Measurements from ENCODE around the gene GAB3. TPM values are rescaled to one million over a fixed set of nuclear protein-coding genes. Genes with fewer than 3 reads are reported as not detected.

The GAB3 gene
- polyA plus RNA-seq, 3 donors, result 6.2 to 44.0 (median 9.5) TPM

DNA sequence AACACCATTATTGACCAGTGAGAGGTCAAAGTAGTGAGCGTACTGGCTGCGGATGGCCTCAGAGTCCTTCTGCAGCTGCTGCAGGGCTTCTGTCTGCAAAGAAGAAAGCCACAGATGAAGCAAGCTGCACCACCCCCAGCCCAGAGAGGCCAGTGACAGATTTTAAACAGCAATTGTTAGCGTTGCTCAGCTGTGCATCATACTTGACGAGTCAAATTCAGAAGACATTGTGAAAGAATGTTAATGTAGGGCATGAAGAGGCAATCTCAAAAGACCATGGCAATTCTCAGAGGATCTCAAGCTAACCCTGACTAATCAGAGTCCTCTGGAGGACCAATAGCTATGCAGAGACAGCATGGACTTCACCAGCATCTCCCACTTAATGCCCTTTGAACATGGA, 28.4 kb upstream of the GAB3 start:
- Mint-ChIP-seq H3K27ac (peak overlapping the region in 3 of 7 donors; percentile 21 to 66 (median 26)), H3K9me3 (peaks cover 0 to 3% (median 0%) of the 10 kb centered on the region in 7 donors), H3K4me1 (peaks cover 10% of the 10 kb centered on the region), H3K27me3 (ENCODE audit: low read depth in 3 of 3) (peaks cover 0 to 2% (median 0%) of the 10 kb centered on the region in 3 donors), H3K36me3 (peaks cover 68 to 73% of the 10 kb centered on the region in 2 donors), H3K4me3 (no peak overlapping the region)
- Histone ChIP-seq H3K4me1 (ENCODE audit: control insufficient read depth in 1 of 2, insufficient read depth in 2 of 2, low read length in 2 of 2) (peaks cover 5 to 11% of the 10 kb centered on the region in 2 donors), H3K9me3 (replicated peaks in 1 of 2; ENCODE audit: control insufficient read depth in 1 of 2, insufficient read depth in 1 of 2, low read length in 2 of 2) (no peaks in the 10 kb centered on the region), H3K9ac (ENCODE audit: insufficient read depth, low read length, poor library complexity, severe bottlenecking) (no peak overlapping the region), H3K4me2 (replicated peaks; ENCODE audit: extremely low read depth, low read length, poor library complexity, severe bottlenecking) (no peak overlapping the region), H2AFZ (ENCODE audit: insufficient read depth, low read depth, low read length, poor library complexity, severe bottlenecking) (no peak overlapping the region), H4K20me1 (ENCODE audit: insufficient read depth, low read length) (peaks cover 6% of the 10 kb centered on the region), H3K27ac (ENCODE audit: low read depth in 1 of 2, low read length in 2 of 2) (no peak overlapping the region), H3K79me2 (ENCODE audit: insufficient read depth, low read length) (no peaks in the 10 kb centered on the region), H3K4me3 (replicated peaks in 1 of 3; ENCODE audit: low read depth in 2 of 3, low read length in 3 of 3) (no peak overlapping the region), H3K36me3 (replicated peaks in 1 of 2; ENCODE audit: control insufficient read depth in 1 of 2, insufficient read depth in 2 of 2, low read length in 2 of 2) (peaks cover 64 to 92% of the 10 kb centered on the region in 2 donors), H3K27me3 (ENCODE audit: control insufficient read depth in 2 of 2, insufficient read depth in 2 of 2, low read length in 2 of 2) (no peaks in the 10 kb centered on the region)
- TF ChIP-seq, protein P1, sequence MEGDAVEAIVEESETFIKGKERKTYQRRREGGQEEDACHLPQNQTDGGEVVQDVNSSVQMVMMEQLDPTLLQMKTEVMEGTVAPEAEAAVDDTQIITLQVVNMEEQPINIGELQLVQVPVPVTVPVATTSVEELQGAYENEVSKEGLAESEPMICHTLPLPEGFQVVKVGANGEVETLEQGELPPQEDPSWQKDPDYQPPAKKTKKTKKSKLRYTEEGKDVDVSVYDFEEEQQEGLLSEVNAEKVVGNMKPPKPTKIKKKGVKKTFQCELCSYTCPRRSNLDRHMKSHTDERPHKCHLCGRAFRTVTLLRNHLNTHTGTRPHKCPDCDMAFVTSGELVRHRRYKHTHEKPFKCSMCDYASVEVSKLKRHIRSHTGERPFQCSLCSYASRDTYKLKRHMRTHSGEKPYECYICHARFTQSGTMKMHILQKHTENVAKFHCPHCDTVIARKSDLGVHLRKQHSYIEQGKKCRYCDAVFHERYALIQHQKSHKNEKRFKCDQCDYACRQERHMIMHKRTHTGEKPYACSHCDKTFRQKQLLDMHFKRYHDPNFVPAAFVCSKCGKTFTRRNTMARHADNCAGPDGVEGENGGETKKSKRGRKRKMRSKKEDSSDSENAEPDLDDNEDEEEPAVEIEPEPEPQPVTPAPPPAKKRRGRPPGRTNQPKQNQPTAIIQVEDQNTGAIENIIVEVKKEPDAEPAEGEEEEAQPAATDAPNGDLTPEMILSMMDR (IDR thresholded peaks at IDR 0.05), result no peak
- intact Hi-C loops (cut with micrococcal nuclease), result loop anchor here in 1 of 2 donors (10.0 kb wide), 1 partner anchor 56 kb away; the partner anchor contains the start of gene SMIM9
- no CpG with 5 or more reads among the region's 4 CpGs for WGBS (ENCODE audit: insufficient coverage)
- no peak for DNase-seq

DNA sequence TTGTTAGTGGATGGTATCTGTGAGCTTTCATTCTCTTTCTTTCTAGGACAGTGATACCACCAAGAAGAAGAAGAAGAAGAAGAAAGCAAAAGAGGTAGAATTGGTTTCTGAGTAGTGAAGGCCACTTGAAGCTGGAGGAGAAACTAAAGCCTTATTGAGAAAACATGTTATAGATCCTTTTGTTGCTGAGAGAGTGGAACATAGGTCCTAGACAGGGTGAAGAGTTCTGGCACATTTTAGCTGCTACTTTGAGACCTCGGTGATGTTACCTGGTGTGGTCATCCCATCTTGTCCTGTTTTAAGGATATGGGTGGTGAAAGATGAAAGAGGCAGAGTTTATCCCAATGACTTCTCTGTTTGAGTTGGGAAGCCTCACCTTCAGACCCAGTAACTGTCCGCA, 25.9 kb upstream of the GAB3 start:
- Histone ChIP-seq H3K27me3 (ENCODE audit: control insufficient read depth in 2 of 2, insufficient read depth in 2 of 2, low read length in 2 of 2) (no peaks in the 10 kb centered on the region), H3K9me3 (replicated peaks in 1 of 2; ENCODE audit: control insufficient read depth in 1 of 2, insufficient read depth in 1 of 2, low read length in 2 of 2) (no peaks in the 10 kb centered on the region), H3K27ac (ENCODE audit: low read depth in 1 of 2, low read length in 2 of 2) (no peak overlapping the region), H4K20me1 (ENCODE audit: insufficient read depth, low read length) (peaks cover 6% of the 10 kb centered on the region), H3K79me2 (ENCODE audit: insufficient read depth, low read length) (no peaks in the 10 kb centered on the region), H3K4me1 (ENCODE audit: control insufficient read depth in 1 of 2, insufficient read depth in 2 of 2, low read length in 2 of 2) (peaks cover 0 to 6% of the 10 kb centered on the region in 2 donors), H3K4me3 (replicated peaks in 1 of 3; ENCODE audit: low read depth in 2 of 3, low read length in 3 of 3) (no peak overlapping the region), H3K36me3 (replicated peaks in 1 of 2; ENCODE audit: control insufficient read depth in 1 of 2, insufficient read depth in 2 of 2, low read length in 2 of 2) (peaks cover 67 to 93% of the 10 kb centered on the region in 2 donors), H2AFZ (ENCODE audit: insufficient read depth, low read depth, low read length, poor library complexity, severe bottlenecking) (no peak overlapping the region), H3K9ac (ENCODE audit: insufficient read depth, low read length, poor library complexity, severe bottlenecking) (no peak overlapping the region), H3K4me2 (replicated peaks; ENCODE audit: extremely low read depth, low read length, poor library complexity, severe bottlenecking) (no peak overlapping the region)
- Mint-ChIP-seq H3K4me3 (no peak overlapping the region), H3K4me1 (peaks cover 3% of the 10 kb centered on the region), H3K9me3 (peaks cover 0 to 7% (median 0%) of the 10 kb centered on the region in 7 donors), H3K36me3 (peaks cover 64 to 69% of the 10 kb centered on the region in 2 donors), H3K27ac (peak overlapping the region in 2 of 7 donors; percentile 12 to 63), H3K27me3 (ENCODE audit: low read depth in 3 of 3) (peaks cover 0 to 2% (median 0%) of the 10 kb centered on the region in 3 donors)
- DNase-seq, result no peak
- TF ChIP-seq, protein P1 (IDR thresholded peaks at IDR 0.05), result no peak
- WGBS (ENCODE audit: insufficient coverage), result no CpG with 5 or more reads among the region's 2 CpGs
- intact Hi-C loops (cut with micrococcal nuclease), result loop anchor here in 1 of 2 donors (10.0 kb wide), 1 partner anchor 58 kb away; the partner anchor contains the start of gene SMIM9

Measured in CD14-positive monocyte (primary cell).